ENCODE data around the gene PYM1. TPM values are rescaled to one million over a fixed set of nuclear protein-coding genes. Genes with fewer than 3 reads are reported as not detected.
A peak's percentile ranks its signal among the peaks of the same experiment; 100 is the strongest.

Gene PYM1
- total RNA-seq, 2 donors from 2014 or later = 17.6 to 20.6 TPM

- no peaks in the 10 kb centered on the region for H3K4me1 ChIP-seq
- no peak for TF ChIP-seq CTCF (IDR thresholded peaks at IDR 0.05)
- H3K9me3 ChIP-seq = no peaks in the 10 kb centered on the region
- DNase-seq (ENCODE audit: low spot score) = no peak
- H3K4me3 ChIP-seq = no peak overlapping the region
- no peak overlapping the region for H3K27ac ChIP-seq
- H3K36me3 ChIP-seq = peaks cover 9% of the 10 kb centered on the region
- no peaks in the 10 kb centered on the region for H3K27me3 ChIP-seq
Observed at GRCh38 chr12:55946553-55946952, 18.9 kb upstream of the PYM1 start.

GRCh38 chr12:55942577-55943136 lies 15.0 kb upstream of the PYM1 start:
- Histone ChIP-seq H3K9me3 (no peaks in the 10 kb centered on the region), H3K4me1 (peaks cover 0 to 11% of the 10 kb centered on the region in 2 donors), H3K27ac (no peak overlapping the region), H3K27me3 (no peaks in the 10 kb centered on the region), H3K4me3 (no peak overlapping the region), H3K36me3 (peaks cover 4% of the 10 kb centered on the region)
- no peak for TF ChIP-seq CTCF (IDR thresholded peaks at IDR 0.05)
- DNase-seq (ENCODE audit: low spot score) = no peak

GRCh38 chr12:55942055-55942454 lies 14.4 kb upstream of the PYM1 start:
- H3K4me3 ChIP-seq = no peak overlapping the region
- DNase-seq (ENCODE audit: low spot score) = no peak
- no peaks in the 10 kb centered on the region for H3K9me3 ChIP-seq
- no peak for TF ChIP-seq CTCF (IDR thresholded peaks at IDR 0.05)
- H3K4me1 ChIP-seq = peaks cover 0 to 11% of the 10 kb centered on the region in 2 donors
- H3K27ac ChIP-seq = no peak overlapping the region
- no peaks in the 10 kb centered on the region for H3K27me3 ChIP-seq
- peaks cover 4% of the 10 kb centered on the region for H3K36me3 ChIP-seq

- Histone ChIP-seq H3K9me3 (no peaks in the 10 kb centered on the region), H3K36me3 (peaks cover 4% of the 10 kb centered on the region), H3K4me3 (peak overlapping the region in 1 of 2 donors; percentile 29), H3K27ac (no peak overlapping the region), H3K4me1 (peaks cover 0 to 17% of the 10 kb centered on the region in 2 donors), H3K27me3 (no peaks in the 10 kb centered on the region)
- DNase-seq (ENCODE audit: low spot score) = peak; percentile 89
- TF ChIP-seq CTCF (IDR thresholded peaks at IDR 0.05) = peak; percentile 75 to 93
Observed at GRCh38 chr12:55940065-55940732, 12.5 kb upstream of the PYM1 start.

GRCh38 chr12:55938826-55939501 lies 11.3 kb upstream of the PYM1 start:
- no peak overlapping the region for H3K4me3 ChIP-seq
- H3K27ac ChIP-seq = no peak overlapping the region
- H3K27me3 ChIP-seq = no peaks in the 10 kb centered on the region
- no peak for TF ChIP-seq CTCF (IDR thresholded peaks at IDR 0.05)
- DNase-seq (ENCODE audit: low spot score) = no peak
- peaks cover 0 to 23% of the 10 kb centered on the region in 2 donors for H3K4me1 ChIP-seq
- H3K36me3 ChIP-seq = peaks cover 4% of the 10 kb centered on the region
- H3K9me3 ChIP-seq = no peaks in the 10 kb centered on the region

All from right atrium auricular region (tissue), 2 donors.